PC-9 (cell line): ENCODE data around the gene SLC25A51. TPM values are rescaled to one million over a fixed set of nuclear protein-coding genes. Genes with fewer than 3 reads are reported as not detected.

Experiments
- BruUV-seq: library from RNA; stranded (reverse); fragments of 400-500 nt; replicated peaks from 2 replicates; lab custom pipeline; 2021; lab: Mats Ljungman, UMichigan
- CTCF ChIA-PET: fragments of 300-600 bp; sonication (Branson Sonifier 250); formaldehyde crosslinking; loops from one replicate; lab custom pipeline; 2022; ENCODE audit warnings: antibody characterized with exemption; lab: Charles Lee
- POLR2A ChIA-PET: fragments of 300-600 bp; sonication (Branson Sonifier 250); formaldehyde crosslinking; loops from one replicate; lab custom pipeline; 2022; ENCODE audit warnings: antibody characterized with exemption; ENCODE audit not compliant: unreplicated experiment; lab: Charles Lee
- DNase-seq, 2 experiments: peaks; one replicate each; pipeline versions ENCODE4 v3.0.0 to v3.0.0-alpha.2; 2015 to 2022; ENCODE audit warnings: mixed read lengths in 1 of 2
- H2AFZ ChIP-seq: fragments of 200-600 bp; sonication (generic); 2 replicates; pipeline ENCODE4 v1.8.1; 2017; ENCODE audit warnings: antibody characterized with exemption
- H3F3A ChIP-seq: fragments of 200-600 bp; sonication (generic); 2 replicates; pipeline ENCODE4 v1.8.1; 2017; ENCODE audit warnings: antibody characterized with exemption, mild to moderate bottlenecking, low read depth; ENCODE audit not compliant: insufficient read depth
- H3K27ac ChIP-seq: fragments of 200-600 bp; sonication (generic); 2 replicates; pipeline ENCODE4 v1.6.1; 2016; ENCODE audit warnings: mixed run types
- H3K27me3 ChIP-seq: fragments of 200-600 bp; sonication (generic); 2 replicates; pipeline ENCODE4 v1.6.1; 2016; ENCODE audit warnings: low read depth, mixed run types; ENCODE audit not compliant: insufficient read depth
- H3K36me3 ChIP-seq: fragments of 200-600 bp; sonication (generic); 2 replicates; pipeline ENCODE4 v1.6.1; 2016; ENCODE audit warnings: low read depth, mixed run types
- H3K4me1 ChIP-seq: fragments of 200-600 bp; sonication (generic); replicated peaks from 2 replicates; pipeline ENCODE4 v1.6.1; 2016; ENCODE audit warnings: mixed run types; ENCODE audit not compliant: insufficient read depth
- H3K4me2 ChIP-seq: fragments of 200-600 bp; sonication (generic); 2 replicates; pipeline ENCODE4 v1.6.1; 2017; ENCODE audit warnings: mixed run types
- H3K4me3 ChIP-seq: fragments of 200-600 bp; sonication (generic); 2 replicates; pipeline ENCODE4 v1.6.1; 2016; ENCODE audit warnings: mixed run types
- H3K79me2 ChIP-seq: fragments of 200-600 bp; sonication (generic); 2 replicates; pipeline ENCODE4 v1.6.1; 2017; ENCODE audit warnings: low read depth, mixed run types
- H3K9me2 ChIP-seq: fragments of 200-600 bp; sonication (generic); 2 replicates; pipeline ENCODE4 v1.8.1; 2017; ENCODE audit warnings: mild to moderate bottlenecking; ENCODE audit not compliant: insufficient read depth
- H3K9me3 ChIP-seq: fragments of 200-600 bp; sonication (generic); 2 replicates; pipeline ENCODE4 v1.8.1; 2016; ENCODE audit warnings: low read depth; ENCODE audit not compliant: insufficient read depth
- H4K20me1 ChIP-seq: fragments of 200-600 bp; sonication (generic); 2 replicates; pipeline ENCODE4 v1.8.1; 2017; ENCODE audit not compliant: insufficient read depth
- EZH2 ChIP-seq: fragments of 200-600 bp; sonication (generic); IDR thresholded peaks from 2 replicates; pipeline ENCODE4 v1.8.0; 2017; ENCODE audit warnings: antibody characterized with exemption, low read depth
- intact Hi-C: fragments of 100-400 bp; cut with micrococcal nuclease; formaldehyde crosslinking; loops from one replicate; pipeline ENCODE4 v1.10.0; 2022; ENCODE audit not compliant: unreplicated experiment
- total RNA-seq: library from RNA; stranded (reverse); gene quantifications from 2 replicates; pipeline ENCODE4 v1.2.3, GENCODE V29; 2021
- TF ChIP-seq, protein P1 (sequence below): fragments of 200-600 bp; sonication (generic); conservative IDR thresholded peaks from 2 replicates; pipeline ENCODE4 v1.6.1; 2017; ENCODE audit warnings: mixed run types, antibody characterized with exemption, mild to moderate bottlenecking, moderate library complexity

Gene SLC25A51
- total RNA-seq, 1 experiment from 2014 or later, result 14.9 TPM

DNA sequence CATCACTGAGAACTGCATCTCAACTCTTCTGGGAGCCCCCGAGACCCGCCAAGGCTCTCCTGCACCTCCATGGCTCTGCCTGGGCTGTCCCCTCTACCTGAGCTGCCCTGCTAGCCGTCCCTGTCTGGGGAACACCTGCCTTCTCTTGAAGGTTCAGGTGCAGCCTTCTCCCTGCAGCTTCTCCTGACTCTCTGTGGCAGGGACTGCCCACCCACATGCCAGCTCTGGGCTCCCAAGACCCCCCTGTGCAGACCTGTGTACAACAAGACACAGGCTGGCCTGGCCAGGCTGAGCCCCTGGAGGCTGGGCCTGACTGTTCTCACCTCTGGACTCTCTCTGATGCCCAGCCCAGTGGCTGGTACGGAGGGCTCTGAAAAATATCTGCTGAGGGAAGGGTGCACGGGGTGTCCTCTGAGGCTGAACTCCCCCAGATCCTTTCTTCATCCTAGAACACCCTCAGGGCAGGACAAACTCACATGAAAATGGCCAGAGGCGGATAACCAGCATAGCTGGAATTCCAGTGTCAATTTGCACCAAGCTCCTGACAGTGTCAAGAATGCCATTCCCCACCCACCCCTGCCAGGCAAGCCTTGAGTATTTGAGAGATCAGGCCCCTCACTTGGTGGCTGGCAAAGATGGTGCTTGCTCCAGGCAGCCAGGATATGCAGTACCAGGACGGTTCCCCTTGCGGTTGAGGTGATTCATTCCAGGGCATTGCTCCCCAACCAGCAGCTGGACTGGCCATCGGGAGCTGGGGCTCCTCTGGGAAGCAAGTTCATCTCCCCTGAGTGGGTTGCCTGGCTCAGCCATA is 40.9 kb upstream of the SLC25A51 start:
- TF ChIP-seq EZH2, result no peak
- TF ChIP-seq, protein P1, sequence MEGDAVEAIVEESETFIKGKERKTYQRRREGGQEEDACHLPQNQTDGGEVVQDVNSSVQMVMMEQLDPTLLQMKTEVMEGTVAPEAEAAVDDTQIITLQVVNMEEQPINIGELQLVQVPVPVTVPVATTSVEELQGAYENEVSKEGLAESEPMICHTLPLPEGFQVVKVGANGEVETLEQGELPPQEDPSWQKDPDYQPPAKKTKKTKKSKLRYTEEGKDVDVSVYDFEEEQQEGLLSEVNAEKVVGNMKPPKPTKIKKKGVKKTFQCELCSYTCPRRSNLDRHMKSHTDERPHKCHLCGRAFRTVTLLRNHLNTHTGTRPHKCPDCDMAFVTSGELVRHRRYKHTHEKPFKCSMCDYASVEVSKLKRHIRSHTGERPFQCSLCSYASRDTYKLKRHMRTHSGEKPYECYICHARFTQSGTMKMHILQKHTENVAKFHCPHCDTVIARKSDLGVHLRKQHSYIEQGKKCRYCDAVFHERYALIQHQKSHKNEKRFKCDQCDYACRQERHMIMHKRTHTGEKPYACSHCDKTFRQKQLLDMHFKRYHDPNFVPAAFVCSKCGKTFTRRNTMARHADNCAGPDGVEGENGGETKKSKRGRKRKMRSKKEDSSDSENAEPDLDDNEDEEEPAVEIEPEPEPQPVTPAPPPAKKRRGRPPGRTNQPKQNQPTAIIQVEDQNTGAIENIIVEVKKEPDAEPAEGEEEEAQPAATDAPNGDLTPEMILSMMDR, result no peak
- peaks cover 7% of the 10 kb centered on the region; the same call in 1 of the 2 replicates for H3K36me3 ChIP-seq
- no peak overlapping the region for H2AFZ ChIP-seq
- H4K20me1 ChIP-seq, result peaks cover 31% of the 10 kb centered on the region
- peaks cover 38% of the 10 kb centered on the region for H3F3A ChIP-seq
- no peaks in the 10 kb centered on the region for H3K9me2 ChIP-seq
- no peak overlapping the region for H3K4me3 ChIP-seq
- ChIA-PET POLR2A (interaction anchor here (0.6 kb wide), 1 partner anchor 81 kb away, joined by 6 read pairs; no protein-coding TSS in a partner anchor), CTCF (interaction anchor here (0.6 kb wide), 1 partner anchor 31 kb away, joined by 3 read pairs; no protein-coding TSS in a partner anchor)
- H3K79me2 ChIP-seq, result peaks cover 31% of the 10 kb centered on the region
- no peaks in the 10 kb centered on the region for H3K9me3 ChIP-seq
- no TSS peak for BruUV-seq
- peaks cover 57% of the 10 kb centered on the region for H3K4me1 ChIP-seq
- DNase-seq, result peak; percentile 78 to 87
- peak overlapping the region; percentile 55 for H3K4me2 ChIP-seq
- no peaks in the 10 kb centered on the region for H3K27me3 ChIP-seq
- peak overlapping the region; percentile 68 for H3K27ac ChIP-seq
- intact Hi-C loops, result loop anchor here (1.0 to 2.0 kb wide), 2 partner anchors 9 to 20 kb away; no protein-coding TSS in a partner anchor

DNA sequence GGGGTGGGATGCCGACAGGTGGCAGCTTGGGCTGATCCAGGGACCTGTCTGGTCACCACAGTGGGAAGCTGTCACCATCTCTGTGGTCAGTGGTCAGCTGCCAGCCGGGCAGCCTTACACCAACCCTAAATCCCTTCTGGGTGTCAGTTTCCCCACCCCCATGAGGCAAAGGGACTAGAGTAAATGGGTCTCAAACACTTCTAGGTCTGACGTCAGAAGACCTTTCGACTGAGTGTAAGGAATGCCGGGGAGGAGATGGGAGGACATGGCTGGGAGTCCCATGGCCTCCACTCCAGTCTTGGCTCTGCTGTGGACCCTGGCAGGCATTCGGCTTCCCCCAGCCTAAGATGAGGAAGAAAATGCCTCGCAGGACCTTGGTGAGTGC is 40.3 kb upstream of the SLC25A51 start:
- ChIA-PET POLR2A (no interaction called here), CTCF (no interaction called here)
- H3K79me2 ChIP-seq, result peaks cover 33% of the 10 kb centered on the region
- H3F3A ChIP-seq, result peaks cover 38% of the 10 kb centered on the region
- peak overlapping the region; percentile 55 for H3K4me2 ChIP-seq
- no peaks in the 10 kb centered on the region for H3K9me2 ChIP-seq
- intact Hi-C loops, result loop anchor here (2.0 kb wide), 1 partner anchor 21 kb away; no protein-coding TSS in a partner anchor
- H3K9me3 ChIP-seq, result no peaks in the 10 kb centered on the region
- H3K36me3 ChIP-seq, result peaks cover 7% of the 10 kb centered on the region; the same call in 1 of the 2 replicates
- DNase-seq, result peak in 1 of 2 experiments; percentile 53
- peak overlapping the region; percentile 68 for H3K27ac ChIP-seq
- H3K27me3 ChIP-seq, result no peaks in the 10 kb centered on the region
- BruUV-seq, result no TSS peak
- H3K4me3 ChIP-seq, result no peak overlapping the region
- H2AFZ ChIP-seq, result no peak overlapping the region
- no peak for TF ChIP-seq EZH2
- TF ChIP-seq, protein P1, result no peak
- H3K4me1 ChIP-seq, result peaks cover 59% of the 10 kb centered on the region
- H4K20me1 ChIP-seq, result peaks cover 31% of the 10 kb centered on the region

DNA sequence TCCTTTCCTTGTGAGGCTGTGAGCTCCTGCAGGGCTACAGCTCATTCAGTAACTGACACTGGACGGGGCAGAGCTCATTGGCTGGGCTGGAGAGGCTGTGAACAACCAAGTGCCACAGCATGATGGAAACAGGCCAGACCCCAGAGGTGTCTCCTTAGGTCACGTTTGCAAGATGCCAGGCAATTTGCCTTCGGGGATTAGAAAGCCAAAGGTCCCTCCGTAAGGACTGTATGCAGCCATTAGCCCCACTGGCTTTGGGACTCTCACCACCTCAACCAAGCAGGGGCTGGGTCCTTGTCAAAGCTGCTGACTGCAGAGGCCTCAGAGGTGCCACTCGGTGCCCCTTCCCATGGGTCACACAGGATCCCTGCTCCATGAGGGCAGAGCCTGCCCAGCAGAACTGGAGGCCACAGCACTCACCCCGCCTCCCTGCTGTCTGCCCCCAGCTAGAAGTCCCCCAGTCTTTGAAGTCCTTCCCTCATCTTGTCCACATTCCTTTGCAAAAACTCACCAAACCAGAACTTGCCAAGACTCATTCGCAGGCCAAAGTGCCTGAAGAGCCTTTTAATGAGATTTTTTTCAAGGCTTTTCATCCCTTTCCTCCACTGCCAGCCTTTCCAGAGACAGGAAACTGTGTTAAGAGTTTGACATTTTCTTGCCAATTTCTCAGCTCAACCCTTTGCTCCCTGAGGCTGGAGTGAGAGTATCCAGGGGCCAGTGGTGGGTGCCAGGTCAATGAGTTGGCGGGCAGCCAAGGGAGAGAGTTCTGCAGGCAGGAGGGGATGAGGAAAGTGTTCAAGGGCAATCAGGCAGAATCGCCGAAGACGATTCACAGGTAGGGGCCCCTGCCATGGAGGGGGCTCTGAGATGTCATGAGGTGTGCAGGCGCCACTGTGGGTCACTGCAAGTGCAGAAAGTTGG is 39.7 kb upstream of the SLC25A51 start:
- Histone ChIP-seq H3K36me3 (peaks cover 7% of the 10 kb centered on the region; the same call in 1 of the 2 replicates), H3K4me3 (no peak overlapping the region), H4K20me1 (peaks cover 31% of the 10 kb centered on the region), H3K4me2 (peak overlapping the region; percentile 55), H3K79me2 (peaks cover 36% of the 10 kb centered on the region), H3K4me1 (peaks cover 65% of the 10 kb centered on the region), H2AFZ (no peak overlapping the region), H3F3A (peaks cover 40% of the 10 kb centered on the region), H3K27ac (peak overlapping the region; percentile 68), H3K9me3 (no peaks in the 10 kb centered on the region), H3K9me2 (no peaks in the 10 kb centered on the region), H3K27me3 (no peaks in the 10 kb centered on the region)
- CTCF ChIA-PET, result interaction anchor here (0.7 kb wide), 1 partner anchor 419 kb away, joined by 3 read pairs; no protein-coding TSS in a partner anchor
- intact Hi-C loops, result loop anchor here (1.0 to 2.0 kb wide), 2 partner anchors 21 to 65 kb away; no protein-coding TSS in a partner anchor
- POLR2A ChIA-PET, result interaction anchor here (0.7 to 1.0 kb wide), 2 partner anchors 17 to 73 kb away, joined by 7 read pairs; no protein-coding TSS in a partner anchor
- no TSS peak for BruUV-seq
- TF ChIP-seq EZH2, result no peak
- TF ChIP-seq, protein P1, result no peak
- peak; percentile 55 to 90 for DNase-seq
